Fibroblast of the aortic adventitia (primary cell): ENCODE results near the gene WNT9B. TPM values are rescaled to one million over a fixed set of nuclear protein-coding genes. Genes with fewer than 3 reads are reported as not detected.

Experiments
- DNase-seq: peaks from one replicate; pipeline ENCODE4 v3.0.0-alpha.2; 2010; ENCODE audit warnings: low read depth
- H3K4me3 ChIP-seq: 2 replicates; pipeline ENCODE4 v1.5.1; 2011; ENCODE audit warnings: low read depth, mild to moderate bottlenecking, control low read depth, low read length, moderate library complexity
- total RNA-seq: library from RNA; depleted of rRNA; stranded (reverse); fragments of >200 nt; gene quantifications from 2 replicates; pipeline ENCODE4 v1.2.3, GENCODE V29; 2012; ENCODE audit warnings: low replicate concordance
- TF ChIP-seq, protein P1 (sequence below): IDR thresholded peaks from 2 replicates; pipeline ENCODE4 v1.5.1; 2011; ENCODE audit warnings: mild to moderate bottlenecking, low read length, control low read depth, inconsistent platforms; ENCODE audit not compliant: insufficient read depth

Gene WNT9B
- total RNA-seq, 1 donor = 0.09 TPM

- TF ChIP-seq, protein P1, sequence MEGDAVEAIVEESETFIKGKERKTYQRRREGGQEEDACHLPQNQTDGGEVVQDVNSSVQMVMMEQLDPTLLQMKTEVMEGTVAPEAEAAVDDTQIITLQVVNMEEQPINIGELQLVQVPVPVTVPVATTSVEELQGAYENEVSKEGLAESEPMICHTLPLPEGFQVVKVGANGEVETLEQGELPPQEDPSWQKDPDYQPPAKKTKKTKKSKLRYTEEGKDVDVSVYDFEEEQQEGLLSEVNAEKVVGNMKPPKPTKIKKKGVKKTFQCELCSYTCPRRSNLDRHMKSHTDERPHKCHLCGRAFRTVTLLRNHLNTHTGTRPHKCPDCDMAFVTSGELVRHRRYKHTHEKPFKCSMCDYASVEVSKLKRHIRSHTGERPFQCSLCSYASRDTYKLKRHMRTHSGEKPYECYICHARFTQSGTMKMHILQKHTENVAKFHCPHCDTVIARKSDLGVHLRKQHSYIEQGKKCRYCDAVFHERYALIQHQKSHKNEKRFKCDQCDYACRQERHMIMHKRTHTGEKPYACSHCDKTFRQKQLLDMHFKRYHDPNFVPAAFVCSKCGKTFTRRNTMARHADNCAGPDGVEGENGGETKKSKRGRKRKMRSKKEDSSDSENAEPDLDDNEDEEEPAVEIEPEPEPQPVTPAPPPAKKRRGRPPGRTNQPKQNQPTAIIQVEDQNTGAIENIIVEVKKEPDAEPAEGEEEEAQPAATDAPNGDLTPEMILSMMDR = no peak
- no peak overlapping the region for H3K4me3 ChIP-seq
- DNase-seq = no peak
These were observed 29.6 kb upstream of the WNT9B start for GRCh38 chr17:46821482-46822387.

GRCh38 chr17:46822388-46822921 is 28.9 kb upstream of the WNT9B start:
- TF ChIP-seq, protein P1 = peak; percentile 48

DNA sequence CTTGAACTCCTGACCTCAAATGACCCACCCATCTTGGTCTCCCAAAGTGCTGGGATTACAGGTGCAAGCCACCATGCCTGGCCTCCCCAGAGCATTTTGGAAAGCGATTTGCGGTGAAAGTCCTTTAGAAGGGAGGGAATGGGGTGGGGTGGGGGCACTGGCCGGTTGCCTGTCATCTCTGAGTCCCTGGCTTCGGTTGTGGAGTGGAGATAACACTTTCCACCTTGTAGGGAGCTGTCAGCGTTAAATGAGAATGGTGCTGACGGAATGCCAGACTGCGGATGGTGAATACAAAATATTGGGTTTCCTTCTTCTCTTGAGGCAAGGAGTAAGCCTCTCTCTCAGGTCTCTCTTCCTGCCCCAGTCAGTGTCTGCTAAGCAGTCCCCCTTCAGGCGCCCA is 27.7 kb upstream of the WNT9B start:
- no peak for DNase-seq

More at GRCh38 chr17:46822388-46822921, 28.9 kb upstream of the WNT9B start:
- no peak for DNase-seq
- no peak overlapping the region for H3K4me3 ChIP-seq

DNA sequence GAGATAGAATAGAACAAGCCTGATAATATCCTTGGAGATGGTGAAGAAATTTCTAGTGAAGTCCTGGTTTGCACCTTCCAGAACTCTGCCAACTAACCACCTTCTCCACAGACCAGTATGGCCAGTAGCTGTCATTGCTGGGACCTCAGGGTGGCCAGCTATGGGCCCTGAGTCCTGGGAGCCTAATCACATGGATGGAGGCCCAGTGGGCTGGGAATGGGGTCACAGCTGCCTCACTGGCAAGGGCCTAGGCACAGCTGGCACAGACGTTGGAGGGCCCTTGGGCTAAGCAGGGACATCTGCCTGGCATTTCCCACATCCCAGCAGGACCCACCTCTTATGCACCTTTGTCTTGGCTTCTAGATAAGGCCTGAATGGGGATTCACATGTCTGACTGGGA is 25.3 kb upstream of the WNT9B start:
- DNase-seq = no peak
- TF ChIP-seq, protein P1 = no peak
- no peak overlapping the region for H3K4me3 ChIP-seq

More for the DNA sequence above, 27.7 kb upstream of the WNT9B start:
- TF ChIP-seq, protein P1 = no peak
- no peak overlapping the region for H3K4me3 ChIP-seq

DNA sequence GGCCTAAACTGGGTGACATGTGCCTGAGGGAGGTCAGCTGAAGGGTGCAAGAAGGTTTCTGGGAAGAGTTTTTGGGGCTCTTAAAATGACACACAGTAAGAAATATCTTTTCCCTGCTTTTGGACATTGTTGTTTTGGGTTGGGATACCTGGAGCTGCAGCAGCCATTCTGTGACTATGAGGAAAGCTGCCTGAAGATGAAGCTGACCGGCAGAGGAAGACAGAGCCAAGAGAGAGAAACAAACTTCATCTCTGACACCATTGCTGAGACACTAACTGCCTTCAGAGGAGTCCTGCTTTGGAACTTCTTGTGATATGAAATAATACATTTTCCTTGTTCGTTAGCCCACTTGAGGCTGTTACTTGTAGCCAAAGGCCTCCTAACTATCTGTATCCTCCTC is 24.1 kb upstream of the WNT9B start:
- no peak for DNase-seq
- no peak overlapping the region for H3K4me3 ChIP-seq
- TF ChIP-seq, protein P1 = no peak

DNA sequence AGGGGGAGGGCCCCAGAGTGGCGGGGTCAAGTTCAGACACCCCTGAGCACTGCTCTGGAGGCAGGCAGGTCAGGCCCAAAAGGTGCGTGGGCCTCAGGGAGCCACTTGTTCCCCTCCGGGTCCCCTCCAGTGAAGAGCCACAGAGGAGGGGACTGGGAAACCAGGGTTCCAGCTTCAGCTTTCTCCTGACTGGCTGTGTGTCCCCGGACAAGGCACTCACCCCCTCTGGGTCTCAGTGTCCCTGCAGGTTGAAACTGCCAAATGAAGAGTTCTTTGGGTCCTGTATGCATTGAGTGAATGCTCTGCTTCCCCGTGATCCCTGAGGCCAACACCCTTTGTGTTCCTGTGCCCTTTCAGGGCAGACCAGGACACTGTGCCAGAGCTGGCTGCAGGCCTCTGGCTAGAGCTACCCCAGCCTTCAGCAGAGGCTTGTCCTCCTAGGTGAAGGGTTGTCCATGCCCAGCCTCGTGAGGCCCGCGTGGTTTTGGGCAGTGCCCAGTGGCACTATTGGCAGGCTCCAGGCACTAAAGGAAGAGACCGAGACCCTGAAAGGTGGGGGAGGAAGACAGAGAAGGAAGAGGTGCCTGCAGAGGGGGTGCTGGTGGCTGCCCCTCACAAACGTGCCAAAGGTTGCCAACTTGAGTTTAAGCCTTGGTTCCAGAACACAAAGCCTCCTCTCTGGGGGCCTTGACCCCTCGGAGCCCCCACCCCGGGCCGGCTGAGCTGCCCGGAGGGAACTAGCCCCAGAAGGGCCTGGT is 19.6 kb upstream of the WNT9B start:
- DNase-seq = no peak
- TF ChIP-seq, protein P1 = no peak
- no peak overlapping the region for H3K4me3 ChIP-seq
